Measurements from ENCODE around the gene UPF3A. TPM values are rescaled to one million over a fixed set of nuclear protein-coding genes. Genes with fewer than 3 reads are reported as not detected.

Gene UPF3A
- total and polyA plus RNA-seq, 9 of the 15 experiments (the other 6 are each of a cell fraction or from before 2014, with no cell fraction given): 15.6 to 76.5 (median 40.9) TPM

DNA sequence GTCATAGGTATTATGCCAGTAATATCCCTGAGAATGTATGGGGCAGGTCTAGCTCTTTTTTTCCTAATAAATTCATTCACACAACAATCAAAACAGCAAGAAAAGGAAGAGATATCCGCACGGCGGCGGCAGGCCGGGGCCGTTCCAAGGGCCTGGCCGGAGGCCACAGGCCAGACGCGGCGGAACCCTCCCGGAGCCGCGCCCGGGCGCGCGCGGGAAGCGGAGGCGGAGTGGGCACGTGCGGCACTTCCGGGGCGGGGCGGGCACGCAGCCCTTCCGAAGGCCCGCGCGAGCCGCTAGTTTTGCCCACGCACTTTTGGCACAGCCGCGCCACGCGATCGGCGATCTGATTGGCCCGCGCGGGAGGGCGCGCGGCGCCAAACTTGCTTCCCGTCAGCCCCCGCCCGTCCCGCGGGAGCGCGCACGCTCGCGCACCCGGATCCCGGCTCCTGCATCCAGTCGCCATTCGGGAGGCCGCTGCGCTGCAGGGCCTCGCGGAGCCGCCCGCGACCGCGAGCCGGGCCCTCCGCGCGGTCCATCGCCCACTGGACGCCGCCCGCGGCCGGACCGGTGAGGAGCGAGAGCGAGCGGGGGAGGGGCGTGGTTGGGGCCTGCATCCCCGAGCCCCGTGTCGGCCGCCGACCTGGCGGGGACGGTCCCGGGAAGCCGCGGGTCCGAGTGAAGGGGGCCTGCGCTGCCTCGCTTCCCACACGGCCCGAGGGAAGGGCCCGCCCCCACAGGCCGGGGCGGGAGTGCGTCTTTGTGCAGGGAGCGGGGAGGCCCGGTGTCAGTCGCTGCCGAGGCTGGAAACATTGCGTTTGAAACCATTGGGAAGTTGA is 32.9 kb downstream of the UPF3A start, which contains the start of gene CHAMP1 (continued):
- TF ChIP-seq, protein P1, sequence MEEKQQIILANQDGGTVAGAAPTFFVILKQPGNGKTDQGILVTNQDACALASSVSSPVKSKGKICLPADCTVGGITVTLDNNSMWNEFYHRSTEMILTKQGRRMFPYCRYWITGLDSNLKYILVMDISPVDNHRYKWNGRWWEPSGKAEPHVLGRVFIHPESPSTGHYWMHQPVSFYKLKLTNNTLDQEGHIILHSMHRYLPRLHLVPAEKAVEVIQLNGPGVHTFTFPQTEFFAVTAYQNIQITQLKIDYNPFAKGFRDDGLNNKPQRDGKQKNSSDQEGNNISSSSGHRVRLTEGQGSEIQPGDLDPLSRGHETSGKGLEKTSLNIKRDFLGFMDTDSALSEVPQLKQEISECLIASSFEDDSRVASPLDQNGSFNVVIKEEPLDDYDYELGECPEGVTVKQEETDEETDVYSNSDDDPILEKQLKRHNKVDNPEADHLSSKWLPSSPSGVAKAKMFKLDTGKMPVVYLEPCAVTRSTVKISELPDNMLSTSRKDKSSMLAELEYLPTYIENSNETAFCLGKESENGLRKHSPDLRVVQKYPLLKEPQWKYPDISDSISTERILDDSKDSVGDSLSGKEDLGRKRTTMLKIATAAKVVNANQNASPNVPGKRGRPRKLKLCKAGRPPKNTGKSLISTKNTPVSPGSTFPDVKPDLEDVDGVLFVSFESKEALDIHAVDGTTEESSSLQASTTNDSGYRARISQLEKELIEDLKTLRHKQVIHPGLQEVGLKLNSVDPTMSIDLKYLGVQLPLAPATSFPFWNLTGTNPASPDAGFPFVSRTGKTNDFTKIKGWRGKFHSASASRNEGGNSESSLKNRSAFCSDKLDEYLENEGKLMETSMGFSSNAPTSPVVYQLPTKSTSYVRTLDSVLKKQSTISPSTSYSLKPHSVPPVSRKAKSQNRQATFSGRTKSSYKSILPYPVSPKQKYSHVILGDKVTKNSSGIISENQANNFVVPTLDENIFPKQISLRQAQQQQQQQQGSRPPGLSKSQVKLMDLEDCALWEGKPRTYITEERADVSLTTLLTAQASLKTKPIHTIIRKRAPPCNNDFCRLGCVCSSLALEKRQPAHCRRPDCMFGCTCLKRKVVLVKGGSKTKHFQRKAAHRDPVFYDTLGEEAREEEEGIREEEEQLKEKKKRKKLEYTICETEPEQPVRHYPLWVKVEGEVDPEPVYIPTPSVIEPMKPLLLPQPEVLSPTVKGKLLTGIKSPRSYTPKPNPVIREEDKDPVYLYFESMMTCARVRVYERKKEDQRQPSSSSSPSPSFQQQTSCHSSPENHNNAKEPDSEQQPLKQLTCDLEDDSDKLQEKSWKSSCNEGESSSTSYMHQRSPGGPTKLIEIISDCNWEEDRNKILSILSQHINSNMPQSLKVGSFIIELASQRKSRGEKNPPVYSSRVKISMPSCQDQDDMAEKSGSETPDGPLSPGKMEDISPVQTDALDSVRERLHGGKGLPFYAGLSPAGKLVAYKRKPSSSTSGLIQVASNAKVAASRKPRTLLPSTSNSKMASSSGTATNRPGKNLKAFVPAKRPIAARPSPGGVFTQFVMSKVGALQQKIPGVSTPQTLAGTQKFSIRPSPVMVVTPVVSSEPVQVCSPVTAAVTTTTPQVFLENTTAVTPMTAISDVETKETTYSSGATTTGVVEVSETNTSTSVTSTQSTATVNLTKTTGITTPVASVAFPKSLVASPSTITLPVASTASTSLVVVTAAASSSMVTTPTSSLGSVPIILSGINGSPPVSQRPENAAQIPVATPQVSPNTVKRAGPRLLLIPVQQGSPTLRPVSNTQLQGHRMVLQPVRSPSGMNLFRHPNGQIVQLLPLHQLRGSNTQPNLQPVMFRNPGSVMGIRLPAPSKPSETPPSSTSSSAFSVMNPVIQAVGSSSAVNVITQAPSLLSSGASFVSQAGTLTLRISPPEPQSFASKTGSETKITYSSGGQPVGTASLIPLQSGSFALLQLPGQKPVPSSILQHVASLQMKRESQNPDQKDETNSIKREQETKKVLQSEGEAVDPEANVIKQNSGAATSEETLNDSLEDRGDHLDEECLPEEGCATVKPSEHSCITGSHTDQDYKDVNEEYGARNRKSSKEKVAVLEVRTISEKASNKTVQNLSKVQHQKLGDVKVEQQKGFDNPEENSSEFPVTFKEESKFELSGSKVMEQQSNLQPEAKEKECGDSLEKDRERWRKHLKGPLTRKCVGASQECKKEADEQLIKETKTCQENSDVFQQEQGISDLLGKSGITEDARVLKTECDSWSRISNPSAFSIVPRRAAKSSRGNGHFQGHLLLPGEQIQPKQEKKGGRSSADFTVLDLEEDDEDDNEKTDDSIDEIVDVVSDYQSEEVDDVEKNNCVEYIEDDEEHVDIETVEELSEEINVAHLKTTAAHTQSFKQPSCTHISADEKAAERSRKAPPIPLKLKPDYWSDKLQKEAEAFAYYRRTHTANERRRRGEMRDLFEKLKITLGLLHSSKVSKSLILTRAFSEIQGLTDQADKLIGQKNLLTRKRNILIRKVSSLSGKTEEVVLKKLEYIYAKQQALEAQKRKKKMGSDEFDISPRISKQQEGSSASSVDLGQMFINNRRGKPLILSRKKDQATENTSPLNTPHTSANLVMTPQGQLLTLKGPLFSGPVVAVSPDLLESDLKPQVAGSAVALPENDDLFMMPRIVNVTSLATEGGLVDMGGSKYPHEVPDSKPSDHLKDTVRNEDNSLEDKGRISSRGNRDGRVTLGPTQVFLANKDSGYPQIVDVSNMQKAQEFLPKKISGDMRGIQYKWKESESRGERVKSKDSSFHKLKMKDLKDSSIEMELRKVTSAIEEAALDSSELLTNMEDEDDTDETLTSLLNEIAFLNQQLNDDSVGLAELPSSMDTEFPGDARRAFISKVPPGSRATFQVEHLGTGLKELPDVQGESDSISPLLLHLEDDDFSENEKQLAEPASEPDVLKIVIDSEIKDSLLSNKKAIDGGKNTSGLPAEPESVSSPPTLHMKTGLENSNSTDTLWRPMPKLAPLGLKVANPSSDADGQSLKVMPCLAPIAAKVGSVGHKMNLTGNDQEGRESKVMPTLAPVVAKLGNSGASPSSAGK (IDR thresholded peaks at IDR 0.05): peak; percentile 25; the same call in 1 of the 2 replicates
- TF ChIP-seq RBM25 (IDR thresholded peaks at IDR 0.05; ENCODE audit: low read depth, low read length, severe bottlenecking) (peak; percentile 76), TAF1 (IDR thresholded peaks at IDR 0.05; ENCODE audit: control insufficient read depth, extremely low read depth, insufficient read depth, low read length, severe bottlenecking) (peak; percentile 90), MAZ (CRISPR knock-in tag; conservative IDR thresholded peaks at IDR 0.05 in 1 of 2, IDR thresholded peaks at IDR 0.05 in 1 of 2) (peak; percentile 76 to 85), NR2C2 (CRISPR knock-in tag; IDR thresholded peaks at IDR 0.05) (no peak), NR2C2 (tag; IDR thresholded peaks at IDR 0.05) (peak; percentile 48; the same call in 1 of the 2 replicates)
- TF ChIP-seq, protein P2, sequence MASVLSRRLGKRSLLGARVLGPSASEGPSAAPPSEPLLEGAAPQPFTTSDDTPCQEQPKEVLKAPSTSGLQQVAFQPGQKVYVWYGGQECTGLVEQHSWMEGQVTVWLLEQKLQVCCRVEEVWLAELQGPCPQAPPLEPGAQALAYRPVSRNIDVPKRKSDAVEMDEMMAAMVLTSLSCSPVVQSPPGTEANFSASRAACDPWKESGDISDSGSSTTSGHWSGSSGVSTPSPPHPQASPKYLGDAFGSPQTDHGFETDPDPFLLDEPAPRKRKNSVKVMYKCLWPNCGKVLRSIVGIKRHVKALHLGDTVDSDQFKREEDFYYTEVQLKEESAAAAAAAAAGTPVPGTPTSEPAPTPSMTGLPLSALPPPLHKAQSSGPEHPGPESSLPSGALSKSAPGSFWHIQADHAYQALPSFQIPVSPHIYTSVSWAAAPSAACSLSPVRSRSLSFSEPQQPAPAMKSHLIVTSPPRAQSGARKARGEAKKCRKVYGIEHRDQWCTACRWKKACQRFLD (CRISPR knock-in tag; IDR thresholded peaks at IDR 0.05): peak; percentile 87
- TF ChIP-seq, protein P3, sequence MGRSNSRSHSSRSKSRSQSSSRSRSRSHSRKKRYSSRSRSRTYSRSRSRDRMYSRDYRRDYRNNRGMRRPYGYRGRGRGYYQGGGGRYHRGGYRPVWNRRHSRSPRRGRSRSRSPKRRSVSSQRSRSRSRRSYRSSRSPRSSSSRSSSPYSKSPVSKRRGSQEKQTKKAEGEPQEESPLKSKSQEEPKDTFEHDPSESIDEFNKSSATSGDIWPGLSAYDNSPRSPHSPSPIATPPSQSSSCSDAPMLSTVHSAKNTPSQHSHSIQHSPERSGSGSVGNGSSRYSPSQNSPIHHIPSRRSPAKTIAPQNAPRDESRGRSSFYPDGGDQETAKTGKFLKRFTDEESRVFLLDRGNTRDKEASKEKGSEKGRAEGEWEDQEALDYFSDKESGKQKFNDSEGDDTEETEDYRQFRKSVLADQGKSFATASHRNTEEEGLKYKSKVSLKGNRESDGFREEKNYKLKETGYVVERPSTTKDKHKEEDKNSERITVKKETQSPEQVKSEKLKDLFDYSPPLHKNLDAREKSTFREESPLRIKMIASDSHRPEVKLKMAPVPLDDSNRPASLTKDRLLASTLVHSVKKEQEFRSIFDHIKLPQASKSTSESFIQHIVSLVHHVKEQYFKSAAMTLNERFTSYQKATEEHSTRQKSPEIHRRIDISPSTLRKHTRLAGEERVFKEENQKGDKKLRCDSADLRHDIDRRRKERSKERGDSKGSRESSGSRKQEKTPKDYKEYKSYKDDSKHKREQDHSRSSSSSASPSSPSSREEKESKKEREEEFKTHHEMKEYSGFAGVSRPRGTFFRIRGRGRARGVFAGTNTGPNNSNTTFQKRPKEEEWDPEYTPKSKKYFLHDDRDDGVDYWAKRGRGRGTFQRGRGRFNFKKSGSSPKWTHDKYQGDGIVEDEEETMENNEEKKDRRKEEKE (IDR thresholded peaks at IDR 0.05; ENCODE audit: borderline replicate concordance in 1 of 2, control insufficient read depth in 1 of 2, low read depth in 2 of 2, low read length in 1 of 2): peak in 1 of 2 experiments; percentile 63; a peak in 1 of 4 replicates

Data from K562 (cell line).